NK-92 (cell line): ENCODE measurements around the gene EIPR1.
"Not testable (repeated sequence)": the region's sequence is repeated elsewhere in the genome, so short reads cannot be mapped to it uniquely, and the experiment has no call there.

Experiments
- DNase-seq: peaks from one replicate; lab custom pipeline; 2025; ENCODE audit not compliant: unreplicated experiment; lab: John Stamatoyannopoulos, UW

The EIPR1 gene

GRCh38 chr2:3403587-3404334, 26.1 kb upstream of the EIPR1 start:
- no peak for DNase-seq

- DNase-seq, result no peak
Observed at GRCh38 chr2:3399829-3400228, 22.2 kb upstream of the EIPR1 start.

DNA sequence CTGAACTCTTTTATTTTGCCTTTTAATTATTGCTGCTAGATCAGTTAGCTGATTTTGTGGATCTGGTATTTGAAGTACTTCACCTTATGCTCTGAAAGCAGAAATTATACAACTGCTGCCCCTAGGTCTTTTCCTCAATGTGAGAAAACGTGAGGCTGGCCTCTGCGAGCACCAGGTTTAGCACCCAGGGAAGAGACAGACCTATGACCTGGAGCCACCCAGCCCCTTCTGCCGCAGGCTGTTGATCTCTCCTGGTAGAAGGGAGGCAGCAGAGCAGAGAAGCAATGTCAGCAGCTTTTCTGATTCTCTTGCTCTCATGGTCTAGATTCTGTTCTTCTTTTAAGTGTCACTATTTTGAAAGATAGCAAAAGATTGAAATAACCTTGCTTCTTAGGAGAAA, 21.8 kb upstream of the EIPR1 start:
- no peak for DNase-seq

DNA sequence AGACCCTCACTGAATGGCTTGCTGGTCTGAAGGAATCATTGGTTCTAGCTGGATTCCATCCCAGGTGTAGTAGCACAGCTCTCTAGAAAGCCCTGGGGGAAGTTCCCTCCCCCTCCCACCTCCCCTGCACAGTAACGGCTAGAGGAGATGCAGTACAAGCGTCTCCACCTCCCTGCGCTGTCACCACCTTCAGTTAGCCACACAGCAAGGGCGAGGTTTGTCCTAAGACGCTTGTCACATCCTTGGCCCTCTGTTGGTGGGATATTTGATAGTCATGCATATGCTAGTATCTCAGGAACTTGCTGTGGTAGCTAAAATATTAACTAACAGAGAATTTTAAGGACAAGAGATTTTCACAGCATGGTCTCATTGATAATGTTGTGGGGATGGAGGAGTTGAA, 21.2 kb upstream of the EIPR1 start:
- no peak for DNase-seq

DNA sequence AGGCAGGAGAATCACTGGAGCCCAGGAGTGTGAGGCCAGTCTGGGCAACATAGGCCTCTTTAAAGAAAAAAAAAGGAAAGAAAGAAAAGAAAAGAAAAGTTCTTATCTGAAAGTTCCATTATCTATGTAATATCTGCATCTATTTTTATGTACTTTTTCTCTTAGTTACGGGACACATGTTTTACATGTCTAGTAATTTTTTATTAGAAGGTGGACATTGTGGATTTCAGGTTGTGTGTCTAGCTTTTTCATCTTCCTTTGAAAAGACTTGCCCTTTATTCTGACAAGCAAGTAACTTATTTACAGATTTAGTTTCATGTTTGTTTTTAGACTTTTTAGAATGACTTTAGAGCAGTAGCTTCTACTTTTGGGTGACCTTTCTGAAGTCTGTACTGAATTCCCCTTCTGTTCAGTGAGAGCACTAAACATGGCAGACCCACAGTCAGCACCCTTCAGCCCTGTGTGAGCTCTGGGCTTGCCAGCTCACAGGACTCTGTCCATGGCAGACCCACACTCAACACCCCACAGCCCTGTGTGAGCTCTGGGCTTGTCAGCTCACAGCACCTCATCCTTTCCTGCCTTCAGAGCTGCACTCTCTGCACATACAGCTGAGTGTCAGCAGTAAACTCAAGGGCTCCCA, 19.4 kb upstream of the EIPR1 start:
- DNase-seq, result no peak

- no peak for DNase-seq
Observed at GRCh38 chr2:3392216-3392615, 14.6 kb upstream of the EIPR1 start.

GRCh38 chr2:3390041-3390440, 12.4 kb upstream of the EIPR1 start:
- DNase-seq, result no peak

DNA sequence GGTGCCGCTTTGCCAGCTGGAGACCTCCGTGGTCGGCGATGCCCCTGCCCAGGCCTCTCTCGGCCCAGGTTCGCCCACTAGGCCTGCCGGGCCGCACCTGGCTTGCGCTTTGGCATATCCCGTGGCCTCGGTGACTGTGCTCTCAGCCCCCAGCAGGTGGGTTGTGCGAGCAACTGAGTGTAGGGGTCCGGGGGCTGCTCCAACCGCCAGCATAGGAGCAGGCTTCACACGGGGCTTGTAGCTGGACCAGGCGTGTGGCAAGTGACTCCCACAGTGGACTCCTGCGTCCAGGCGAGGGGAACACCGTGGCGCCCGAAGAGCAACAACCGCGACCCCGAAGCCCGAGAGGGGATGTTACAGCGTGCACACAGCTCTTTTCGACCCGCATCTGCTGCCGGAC, 11.6 kb upstream of the EIPR1 start:
- no peak for DNase-seq

DNA sequence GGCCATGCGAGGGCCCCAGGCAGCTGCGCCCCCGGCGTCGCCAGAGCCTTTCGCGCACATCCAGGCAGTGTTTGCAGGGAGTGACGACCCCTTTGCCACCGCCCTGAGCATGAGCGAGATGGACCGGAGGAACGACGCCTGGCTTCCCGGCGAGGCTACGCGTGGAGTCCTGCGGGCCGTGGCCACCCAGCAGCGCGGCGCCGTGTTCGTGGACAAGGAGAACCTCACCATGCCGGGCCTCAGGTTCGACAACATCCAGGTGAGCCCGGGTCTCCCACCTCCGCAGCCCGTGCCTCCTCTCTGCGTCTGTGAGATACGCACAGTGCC, 10.8 kb upstream of the EIPR1 start:
- no peak for DNase-seq

DNA sequence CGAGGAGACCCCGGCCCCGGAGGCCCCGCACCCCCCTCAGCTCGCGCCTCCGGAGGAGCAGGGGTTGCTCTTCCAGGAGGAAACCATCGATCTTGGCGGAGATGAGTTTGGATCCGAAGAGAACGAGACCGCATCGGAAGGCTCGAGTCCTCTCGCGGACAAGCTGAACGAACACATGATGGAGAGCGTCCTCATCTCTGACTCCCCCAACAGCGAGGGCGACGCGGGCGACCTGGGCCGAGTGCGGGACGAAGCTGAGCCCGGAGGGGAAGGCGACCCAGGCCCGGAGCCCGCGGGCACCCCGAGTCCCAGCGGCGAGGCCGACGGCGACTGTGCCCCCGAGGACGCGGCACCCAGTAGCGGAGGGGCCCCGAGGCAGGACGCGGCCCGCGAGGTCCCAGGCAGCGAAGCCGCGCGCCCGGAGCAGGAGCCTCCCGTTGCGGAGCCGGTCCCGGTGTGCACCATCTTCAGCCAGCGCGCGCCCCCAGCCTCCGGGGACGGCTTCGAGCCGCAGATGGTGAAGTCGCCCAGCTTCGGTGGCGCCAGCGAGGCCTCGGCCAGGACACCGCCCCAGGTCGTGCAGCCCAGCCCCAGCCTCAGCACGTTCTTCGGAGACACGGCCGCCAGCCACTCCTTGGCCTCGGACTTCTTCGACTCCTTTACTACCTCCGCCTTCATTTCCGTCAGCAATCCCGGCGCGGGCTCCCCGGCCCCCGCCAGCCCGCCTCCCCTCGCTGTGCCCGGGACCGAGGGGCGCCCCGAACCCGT, 10.2 kb upstream of the EIPR1 start:
- DNase-seq, result no peak

GRCh38 chr2:3387011-3387410, 9.4 kb upstream of the EIPR1 start:
- no peak for DNase-seq

DNA sequence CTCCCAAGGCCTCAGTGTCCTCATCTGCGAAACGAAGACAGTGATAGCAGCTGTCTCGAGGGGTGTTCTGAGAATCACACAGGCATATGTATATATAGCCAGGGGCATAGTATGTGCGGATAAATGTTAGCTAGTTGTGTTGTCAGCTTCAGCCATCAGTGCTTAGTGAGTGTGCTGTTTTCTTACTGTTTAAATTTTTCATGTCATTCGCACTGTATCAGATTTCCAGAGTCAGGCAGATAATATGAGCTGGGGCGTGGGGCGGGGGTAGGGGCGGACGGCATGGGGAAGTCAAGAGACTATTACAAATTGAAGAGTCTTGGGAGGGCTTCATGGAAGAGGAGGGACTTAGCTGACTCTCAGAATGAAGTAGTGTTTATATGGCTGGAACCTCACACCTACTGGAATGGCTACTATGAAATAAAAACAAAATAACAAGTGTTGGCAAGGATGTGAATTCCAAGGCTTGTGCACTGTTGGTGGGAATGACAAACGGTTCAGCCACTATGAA, 8.9 kb upstream of the EIPR1 start:
- DNase-seq, result no peak

- peak; percentile 53 for DNase-seq
Observed at GRCh38 chr2:3379647-3380534, 2.3 kb upstream of the EIPR1 start, which contains the start of gene TRAPPC12. TRAPPC12 (plus strand) TSS chr2:3379694; CDS start chr2:3387624, 7,930 bp downstream.

- no peak for DNase-seq
Observed at GRCh38 chr2:3379339-3379646, 1.7 kb upstream of the EIPR1 start.

DNA sequence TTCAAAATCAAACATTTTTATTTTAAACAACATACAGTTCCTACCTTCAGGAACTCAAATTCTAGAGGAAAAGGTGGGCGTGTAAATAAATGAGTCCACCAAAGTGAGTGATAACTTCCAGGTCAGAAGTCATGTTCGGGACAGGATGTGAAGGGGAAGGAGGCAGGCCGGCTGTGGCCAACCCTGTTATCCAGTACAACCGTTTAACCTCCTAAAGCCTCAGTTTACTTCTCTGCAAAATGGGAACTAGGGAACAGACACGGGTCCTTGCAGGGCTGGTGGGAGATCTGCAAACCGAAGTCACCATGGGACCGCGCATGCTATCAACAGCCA, 373 bp downstream of the EIPR1 start:
- DNase-seq, result no peak

GRCh38 chr2:3376821-3377220, 797 bp downstream of the EIPR1 start:
- no peak for DNase-seq

GRCh38 chr2:3369340-3370181, 8.1 kb downstream of the EIPR1 start:
- not testable (repeated sequence) for DNase-seq

DNA sequence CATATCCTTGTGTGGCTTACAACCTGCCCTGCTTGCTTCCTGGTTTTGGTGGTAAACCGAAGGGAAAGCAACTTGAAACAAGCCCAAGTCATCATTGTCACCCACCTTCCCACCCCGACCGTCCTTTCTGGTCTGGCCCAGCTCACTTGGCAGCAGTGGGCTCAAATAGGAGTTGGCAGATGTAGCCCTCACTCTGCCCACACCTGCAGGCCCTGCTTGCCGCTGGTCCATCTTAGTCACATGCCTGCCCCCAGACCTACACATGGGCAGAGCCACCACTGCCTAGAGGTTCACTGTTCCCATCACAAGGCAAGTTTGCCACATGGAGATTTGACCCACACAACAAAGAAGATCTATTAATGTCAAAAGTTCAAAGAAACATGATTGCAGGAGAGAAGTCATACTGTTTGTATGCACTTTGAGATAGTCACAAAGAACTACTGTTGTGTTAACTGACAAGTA, 9.3 kb downstream of the EIPR1 start:
- DNase-seq, result no peak

GRCh38 chr2:3365219-3365618, 12.4 kb downstream of the EIPR1 start:
- no peak for DNase-seq
